ENCODE data around the gene WDCP. TPM values are rescaled to one million over a fixed set of nuclear protein-coding genes. Genes with fewer than 3 reads are reported as not detected.
"Not testable (repeated sequence)": the region's sequence is repeated elsewhere in the genome, so short reads cannot be mapped to it uniquely, and the experiment has no call there.

WDCP gene
- total RNA-seq, 2 experiments from 2014 or later = 27.1 to 30.9 TPM

DNA sequence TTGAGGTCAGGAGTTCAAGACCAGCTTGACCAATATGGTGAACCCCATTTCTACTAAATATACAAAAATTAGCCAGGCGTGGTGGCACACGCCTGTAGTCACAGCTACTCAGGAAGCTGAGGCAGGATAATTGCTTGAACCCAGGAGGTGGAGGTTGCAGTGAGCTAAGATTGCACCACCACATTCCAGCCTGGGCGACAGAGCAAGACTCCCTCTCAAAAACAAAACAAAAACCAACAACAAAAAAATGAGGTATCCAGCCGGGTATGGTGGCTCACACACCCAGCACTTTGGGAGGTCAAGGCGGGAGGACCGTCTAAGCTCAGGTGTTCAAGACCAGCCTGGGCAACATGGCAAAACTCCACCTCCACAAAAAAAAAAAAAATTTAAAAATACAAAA lies 32.3 kb downstream of the WDCP start:
- POLR2A ChIA-PET = not testable (repeated sequence)
- CTCF ChIA-PET = interaction anchor here (0.6 kb wide), 1 partner anchor 17 kb away, joined by 3 read pairs; no protein-coding TSS in a partner anchor

DNA sequence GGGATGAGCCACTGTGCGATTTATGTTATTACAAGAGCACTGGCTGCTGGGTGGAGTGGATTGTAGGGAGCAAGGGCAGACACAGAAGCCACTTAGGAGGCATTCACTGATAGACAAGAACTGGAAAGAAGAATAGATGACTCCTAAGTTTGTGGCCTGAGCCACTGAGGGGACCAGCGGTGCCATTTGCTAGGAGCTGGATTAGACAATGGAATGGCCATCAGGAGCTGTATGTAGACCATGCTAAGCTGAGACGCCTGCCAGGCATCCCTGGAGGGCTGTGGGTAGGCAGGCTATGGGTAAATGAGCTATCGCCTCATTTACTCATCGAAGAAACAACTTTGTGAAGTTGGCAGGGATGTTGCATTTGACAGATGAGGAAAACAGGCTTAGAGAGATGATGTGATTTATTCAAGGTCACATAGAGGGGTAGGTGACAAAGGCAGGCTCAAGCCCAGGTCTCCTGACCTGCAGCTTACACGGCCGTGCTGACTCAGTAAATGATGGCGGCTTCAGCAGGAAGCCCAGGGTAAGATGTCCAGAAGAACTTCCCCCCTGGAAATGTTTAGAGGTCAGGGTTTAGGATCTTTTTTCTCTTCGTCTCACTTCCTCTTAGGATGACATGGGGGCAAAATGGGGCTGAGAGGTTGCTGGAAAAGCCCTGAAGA lies 34.5 kb downstream of the WDCP start:
- CTCF ChIA-PET = no interaction called here
- POLR2A ChIA-PET = no interaction called here

DNA sequence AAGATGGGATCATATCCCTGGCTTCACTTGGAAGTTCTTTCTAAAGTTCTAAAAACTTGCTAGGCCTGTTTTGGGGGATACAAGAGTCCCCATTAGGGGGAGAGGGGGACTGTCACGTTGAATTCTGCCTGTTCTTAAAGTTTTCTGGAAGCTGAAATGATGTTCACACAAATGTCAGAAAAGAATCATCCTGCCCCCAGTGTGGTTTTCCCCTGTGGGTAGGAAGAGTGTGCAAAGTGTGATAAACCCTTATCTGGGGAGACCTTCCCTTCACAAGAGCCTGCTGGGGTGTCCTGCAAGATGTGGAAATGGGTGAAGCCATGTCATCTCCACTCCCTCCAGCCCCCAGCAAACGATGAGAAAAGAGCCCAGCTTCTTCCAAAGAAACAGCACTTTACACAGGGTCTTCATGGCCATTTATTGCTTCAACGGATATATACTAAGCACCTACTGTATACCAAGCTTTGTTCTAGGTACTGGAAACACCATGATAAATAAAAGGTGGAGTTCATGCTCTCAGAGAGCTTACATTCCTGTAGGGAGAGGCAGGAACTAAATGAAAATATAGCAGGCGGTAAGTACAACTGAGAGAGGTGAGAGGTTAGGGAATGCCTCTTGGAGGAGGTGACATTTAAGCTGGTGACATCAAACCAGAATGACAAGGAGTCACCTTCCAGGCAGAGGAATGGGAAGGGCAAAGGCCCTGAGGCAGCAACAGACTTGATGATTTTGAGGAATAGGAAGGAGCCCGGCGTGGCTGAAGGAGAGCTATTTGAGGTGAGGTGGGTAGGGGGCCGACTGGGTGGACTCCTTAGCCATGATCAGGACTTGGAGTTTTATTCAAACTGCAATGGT lies 35.7 kb downstream of the WDCP start:
- ChIA-PET CTCF (interaction anchor here (0.9 kb wide), 1 partner anchor 73 kb away, joined by 3 read pairs; no protein-coding TSS in a partner anchor), POLR2A (no interaction called here)

DNA sequence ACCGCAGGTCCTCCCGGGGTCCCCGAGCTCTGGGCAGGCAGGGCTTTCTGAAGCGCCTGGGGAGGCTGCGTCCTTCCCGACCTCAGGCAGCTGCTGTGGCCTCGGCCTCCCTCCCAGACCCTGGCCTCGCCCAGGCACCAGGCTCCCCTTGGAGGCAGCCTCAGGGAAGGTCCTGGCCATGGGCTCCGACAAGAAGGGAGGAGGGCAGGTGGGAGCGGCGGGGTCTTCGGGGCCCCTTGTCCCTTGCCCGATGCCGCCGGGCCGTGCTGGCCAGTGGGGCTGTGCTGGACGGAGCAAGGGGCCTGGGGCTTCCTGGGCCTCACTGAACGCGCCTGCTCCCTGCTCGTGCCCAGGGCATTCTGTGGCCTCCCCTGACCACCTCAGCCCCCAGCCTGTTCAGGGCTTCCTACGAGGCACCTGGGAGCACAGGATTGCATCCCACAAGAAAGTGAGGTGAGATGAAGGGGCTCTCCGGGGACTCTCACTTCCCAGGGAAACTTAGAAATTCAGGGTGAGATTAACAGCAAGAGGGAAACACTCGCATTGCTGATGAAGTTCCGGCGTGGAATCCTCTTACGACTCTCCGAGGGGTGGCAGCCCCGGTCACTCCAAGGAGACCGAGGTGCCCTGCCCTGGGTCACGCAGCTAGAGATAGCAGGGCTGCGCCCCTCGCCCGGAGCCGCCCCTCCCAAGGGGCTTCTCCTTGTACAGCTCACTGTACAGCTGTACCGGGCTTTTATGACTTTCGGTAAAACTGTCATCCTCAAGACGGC lies 36.5 kb downstream of the WDCP start:
- CTCF ChIA-PET = interaction anchor here (0.9 kb wide), 1 partner anchor 73 kb away, joined by 3 read pairs; no protein-coding TSS in a partner anchor
- POLR2A ChIA-PET = no interaction called here

DNA sequence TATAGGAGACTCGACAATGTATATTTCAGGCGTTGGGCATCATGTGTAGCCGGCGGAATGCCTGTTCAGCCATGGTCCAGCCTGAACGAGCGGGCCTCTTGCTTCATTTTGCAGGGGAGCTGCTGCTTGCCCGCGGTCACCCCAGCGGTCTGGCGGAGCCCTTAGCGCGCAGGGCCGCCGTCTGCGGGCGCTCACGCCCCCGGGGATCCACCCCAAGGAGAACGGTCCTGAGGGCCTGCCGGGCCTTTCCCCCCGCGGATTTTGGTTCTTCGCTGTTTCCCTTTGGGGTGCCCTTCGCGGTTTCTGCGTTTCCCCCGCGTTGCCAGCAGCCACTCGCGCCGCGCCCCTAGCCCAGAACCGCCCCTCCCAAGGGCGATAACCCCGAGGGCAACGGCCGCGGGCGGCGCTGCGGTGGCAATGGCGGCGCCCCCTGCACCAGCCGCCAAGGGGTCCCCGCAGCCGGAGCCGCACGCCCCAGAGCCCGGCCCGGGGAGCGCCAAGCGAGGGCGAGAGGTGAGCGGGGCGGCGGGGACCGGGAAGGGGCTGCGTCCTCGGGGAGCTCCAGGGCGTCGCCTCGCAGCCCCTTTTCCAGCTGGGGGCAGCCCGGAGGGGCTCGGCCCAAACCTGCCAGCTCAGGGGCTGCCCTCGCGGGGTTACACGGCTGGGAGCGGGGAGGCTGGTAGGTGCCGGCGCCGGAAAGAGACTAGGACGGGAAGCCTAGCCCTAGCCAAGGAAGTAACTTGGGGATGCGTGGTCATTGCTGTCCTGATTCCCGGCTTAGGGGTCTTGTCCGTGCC lies 37.3 kb downstream of the WDCP start, which contains the start of gene MFSD2B:
Gene MFSD2B, plus strand, starts transcription at position 406 of the 797 bp plus-strand sequence. Its CDS starts 12 bp downstream, at position 418.
- ChIA-PET POLR2A (no interaction called here), CTCF (interaction anchor here (1.0 kb wide), 1 partner anchor 203 kb away, joined by 3 read pairs; no protein-coding TSS in a partner anchor)

DNA sequence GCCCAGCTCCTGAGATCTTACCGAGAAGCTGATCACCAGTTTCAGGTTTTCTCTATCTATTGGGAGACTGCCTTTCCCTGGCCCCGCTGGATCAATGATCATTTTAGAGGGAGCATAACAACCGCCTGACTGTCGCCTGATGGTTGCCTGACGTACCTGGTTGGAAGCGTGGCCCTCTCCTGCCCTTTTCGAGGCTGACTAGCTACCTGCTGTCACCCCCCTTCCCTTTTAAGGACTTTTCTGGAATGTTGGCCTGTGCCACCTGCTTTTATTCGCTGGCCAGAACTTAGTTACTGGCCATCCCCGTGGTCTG lies 37.9 kb downstream of the WDCP start:
- CTCF ChIA-PET = interaction anchor here (1.0 kb wide), 1 partner anchor 204 kb away, joined by 3 read pairs; no protein-coding TSS in a partner anchor
- POLR2A ChIA-PET = no interaction called here

DNA sequence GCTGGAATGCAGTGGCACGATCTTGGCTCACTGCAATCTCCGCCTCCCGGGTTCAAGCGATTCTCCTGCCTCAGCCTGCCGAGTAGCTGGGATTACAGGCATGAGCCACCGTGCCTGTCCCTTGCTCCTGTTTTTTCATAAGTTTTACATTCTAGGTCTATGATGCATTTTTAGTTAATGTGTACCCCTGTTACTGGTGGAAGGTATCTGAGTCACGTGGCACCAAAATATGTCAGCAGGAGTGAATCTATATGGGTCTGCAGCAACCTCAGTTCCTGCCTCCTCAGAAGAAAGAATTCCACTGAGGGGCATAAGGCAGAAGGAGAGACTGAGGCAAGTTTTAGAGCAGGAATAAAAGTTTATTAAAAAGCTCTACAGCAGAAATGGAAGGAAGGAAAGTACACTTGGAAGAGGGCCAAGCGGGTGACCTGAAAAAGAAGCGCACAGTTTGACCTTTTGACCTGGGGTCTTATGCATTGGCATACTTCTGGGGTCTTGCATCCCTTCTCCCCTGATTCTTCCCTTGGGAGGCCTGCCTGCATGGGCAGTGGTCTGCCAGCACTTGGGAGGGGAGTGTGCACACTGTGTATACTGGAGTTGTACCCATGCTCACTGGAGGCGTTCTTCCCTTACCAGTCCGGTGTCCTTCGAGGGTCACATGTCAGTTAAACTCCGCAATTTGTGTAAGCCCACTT lies 38.4 kb downstream of the WDCP start:
- POLR2A ChIA-PET = no interaction called here
- CTCF ChIA-PET = interaction anchor here (1.0 kb wide), 1 partner anchor 204 kb away, joined by 3 read pairs; no protein-coding TSS in a partner anchor

DNA sequence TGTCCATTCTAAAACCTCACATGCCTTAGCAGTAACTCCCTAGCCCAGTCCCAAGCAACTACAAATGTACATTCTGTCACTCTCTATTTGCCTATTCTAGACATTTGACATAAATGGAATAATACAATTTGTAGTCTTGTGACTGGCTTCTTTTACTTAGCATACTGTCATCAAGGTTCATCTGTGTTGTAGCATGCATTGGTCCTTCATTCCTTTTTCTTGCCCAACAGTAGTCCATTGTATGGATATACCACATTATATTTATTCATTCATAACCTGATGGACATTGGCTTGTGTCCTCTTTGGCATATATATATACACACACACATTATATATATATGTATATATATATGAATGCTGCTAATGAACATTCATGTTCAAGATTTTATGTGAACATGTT lies 39.5 kb downstream of the WDCP start:
- POLR2A ChIA-PET = no interaction called here
- CTCF ChIA-PET = no interaction called here

DNA sequence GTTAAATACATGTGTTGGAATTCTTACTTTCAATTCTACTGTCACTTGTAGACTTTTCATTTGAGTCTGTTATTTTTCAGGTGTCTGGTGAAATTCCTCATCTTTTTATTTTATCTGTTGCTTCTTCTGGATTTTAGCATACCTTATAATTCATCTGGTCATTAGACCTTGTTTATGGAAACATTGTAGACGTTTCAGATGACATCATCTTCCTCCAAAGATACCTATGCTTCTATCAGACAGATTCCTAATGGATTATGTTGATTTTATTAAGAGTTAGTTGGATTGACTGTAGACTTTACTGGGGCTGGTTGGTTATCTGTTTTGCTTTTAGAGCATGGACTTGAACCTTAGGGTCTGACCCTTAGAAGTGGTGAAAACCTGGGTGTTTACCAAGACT lies 52.6 kb downstream of the WDCP start:
- ChIA-PET CTCF (no interaction called here), POLR2A (no interaction called here)

DNA sequence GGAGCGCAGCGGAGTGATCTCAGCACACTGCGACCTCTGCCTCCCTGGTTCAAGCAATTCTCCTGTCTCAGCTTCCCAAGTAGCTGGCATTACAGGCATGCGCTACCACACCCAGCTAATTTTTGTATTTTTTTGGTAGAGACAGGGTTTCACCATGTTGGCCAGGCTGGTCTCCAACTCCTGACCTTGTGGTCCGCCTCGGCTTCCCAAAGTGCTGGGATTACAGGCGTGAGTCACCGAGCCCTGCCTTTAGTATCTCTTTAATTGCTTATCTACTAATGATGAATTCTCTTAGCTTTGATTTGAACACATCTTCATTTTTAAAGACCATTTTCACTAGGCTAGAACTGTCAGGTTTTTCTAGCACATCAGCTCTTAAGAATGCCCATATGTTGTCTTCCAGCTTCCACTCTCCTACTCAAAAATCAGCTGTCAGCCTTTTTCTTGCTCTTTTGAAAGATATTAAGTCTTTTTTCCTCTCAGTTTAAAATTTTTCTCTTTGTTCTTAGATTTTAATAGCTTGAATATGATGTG lies 53.4 kb downstream of the WDCP start:
- POLR2A ChIA-PET = no interaction called here
- CTCF ChIA-PET = no interaction called here

DNA sequence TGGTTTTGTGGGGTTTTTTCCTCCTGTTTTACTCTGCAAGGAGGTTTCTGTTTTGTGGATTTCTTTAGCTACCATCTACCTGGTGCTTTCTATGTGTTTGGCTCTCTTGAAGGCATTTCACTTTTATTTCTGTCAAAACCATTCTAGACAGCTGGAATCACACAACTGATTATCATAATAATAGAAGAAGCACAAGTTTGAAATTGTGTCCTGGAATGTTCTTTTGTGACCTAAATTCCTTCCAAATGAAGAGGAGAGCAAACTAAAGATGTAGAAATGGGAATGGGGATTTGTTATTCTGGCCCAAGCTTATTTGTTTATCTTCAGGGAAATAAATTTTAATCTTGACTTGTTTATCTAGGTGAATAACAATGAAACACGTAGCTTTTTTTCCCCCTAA lies 54.3 kb downstream of the WDCP start:
- ChIA-PET CTCF (no interaction called here), POLR2A (no interaction called here)

DNA sequence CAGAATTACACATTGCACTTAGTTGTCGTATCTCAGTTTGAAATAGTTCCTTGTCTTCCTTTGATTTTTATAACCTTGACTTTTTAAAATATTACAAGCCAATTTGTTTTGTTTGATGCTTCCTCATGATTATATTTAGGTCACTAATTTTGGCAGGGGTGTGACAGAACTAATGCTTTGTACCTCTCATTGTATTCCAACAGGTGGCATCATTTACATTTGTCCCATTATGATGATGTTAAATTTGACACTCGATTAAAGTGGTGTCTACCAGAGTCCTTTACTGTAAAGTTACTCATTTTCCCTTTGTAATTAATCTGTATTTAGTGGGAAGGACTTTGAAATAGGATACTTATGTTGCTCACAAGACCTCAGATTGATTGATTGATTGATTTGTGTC lies 58.8 kb downstream of the WDCP start:
- ChIA-PET CTCF (no interaction called here), POLR2A (no interaction called here)

Other genes with a start within 250 kb of the WDCP start
- 10 to 100 TPM; 11.0 to 13.1 TPM for gene ATAD2B, start 120.3 kb downstream of the WDCP start, total RNA-seq
- gene UBXN2A, start 106.9 kb downstream of the WDCP start, total RNA-seq = 10 to 100 TPM; 11.8 to 12.8 TPM
- gene MFSD2B, start 37.3 kb downstream of the WDCP start, total RNA-seq = under 1 TPM in 1 of 2 experiments, not detected in 1; 0.25 TPM
- gene FKBP1B, start 2.4 kb upstream of the WDCP start, total RNA-seq = 1 to 10 TPM; 3.1 to 3.2 TPM
- gene SF3B6, start 28.9 kb upstream of the WDCP start, total RNA-seq = 100 to 1,000 TPM; 147 to 151 TPM
- gene TP53I3, start 37.4 kb upstream of the WDCP start, total RNA-seq = 1 to 10 TPM; 2.0 to 3.0 TPM
- under 1 TPM in 1 of 2 experiments, not detected in 1; 0.40 TPM for gene PFN4, start 75.9 kb upstream of the WDCP start, total RNA-seq
- gene FAM228B, start 76.1 kb upstream of the WDCP start, total RNA-seq = 1 to 10 TPM; 4.2 TPM
- gene FAM228A, start 127.7 kb upstream of the WDCP start, total RNA-seq = not detected